HCT116 (cell line): ENCODE measurements around the gene SUN3. TPM values are rescaled to one million over a fixed set of nuclear protein-coding genes. Genes with fewer than 3 reads are reported as not detected.

Experiments
- ATAC-seq: fragments of 200-7000 bp; cut with Tn5 transposase; 2 replicates; pipeline ENCODE4 v1.9.1; 2020; ENCODE audit warnings: mild to moderate bottlenecking, moderate library complexity
- BruUV-seq: library from RNA; stranded (reverse); fragments of 400-500 nt; replicated peaks from 2 replicates; lab custom pipeline; 2021; lab: Mats Ljungman, UMichigan
- CTCF ChIA-PET: fragments of 300-600 bp; sonication (Branson Sonifier 250); formaldehyde crosslinking; loops from one replicate; lab custom pipeline; 2021; ENCODE audit warnings: antibody characterized with exemption; lab: Charles Lee
- POLR2A ChIA-PET: fragments of 300-600, 350-600 bp; sonication (Branson Sonifier 250); formaldehyde crosslinking; loops from one replicate; lab custom pipeline; 2021; ENCODE audit warnings: antibody characterized with exemption; lab: Charles Lee
- RAD21 ChIA-PET, 2 experiments: fragments of 300-600 bp; sonication (Branson Sonifier 250); formaldehyde crosslinking; loops; one replicate each; lab custom pipeline; 2023; ENCODE audit warnings: low total read pairs in 2 of 2; ENCODE audit not compliant: uncharacterized antibody in 2 of 2, unreplicated experiment in 2 of 2, low non-redundant PET in 1 of 2; lab: Charles Lee
- DNase-seq: peaks from one replicate; pipeline ENCODE4 v3.0.0-alpha.2; 2010; ENCODE audit warnings: low read depth, low spot score
- H2AFZ ChIP-seq: fragments of 200-600 bp; shearing (Covaris generic), sonication (generic); 2 replicates; pipeline ENCODE4 v1.6.1; 2017; ENCODE audit warnings: low read depth, mixed run types, mixed read lengths, antibody characterized with exemption, low read length; ENCODE audit not compliant: poor library complexity, severe bottlenecking
- H3K27ac ChIP-seq: 2 replicates; pipeline ENCODE4 v1.5.1; 2012; ENCODE audit warnings: low read depth, low read length
- H3K27me3 ChIP-seq: fragments of 200-600 bp; sonication (generic); 2 replicates; pipeline ENCODE4 v1.6.1; 2016; ENCODE audit warnings: mixed run types, low read length, mixed read lengths; ENCODE audit not compliant: insufficient read depth
- H3K36me3 ChIP-seq, 2 experiments: fragments of 200-500 bp in 1 of 2; fragments of 200-600 bp in 1 of 2; sonication (Bioruptor generic) in 1 of 2; sonication (generic) in 1 of 2; 2 replicates each; pipeline versions ENCODE4 v1.5.1 to v1.6.1; 2014 to 2016; ENCODE audit warnings: low read length in 2 of 2, inconsistent platforms in 1 of 2, mixed read lengths in 1 of 2, mixed run types in 1 of 2; ENCODE audit not compliant: insufficient read depth in 2 of 2, control insufficient read depth in 1 of 2
- H3K4me1 ChIP-seq, 2 experiments: fragments of 200-600 bp in 1 of 2; sonication (generic) in 1 of 2; 2 replicates each; pipeline versions ENCODE4 v1.5.1 to v1.6.1; 2012 to 2017; ENCODE audit warnings: low read length in 2 of 2, inconsistent platforms in 1 of 2, mild to moderate bottlenecking in 1 of 2, mixed read lengths in 1 of 2, mixed run types in 1 of 2, moderate library complexity in 1 of 2; ENCODE audit not compliant: insufficient read depth in 2 of 2, control insufficient read depth in 1 of 2
- H3K4me2 ChIP-seq: fragments of 200-600 bp; sonication (generic); 2 replicates; pipeline ENCODE4 v1.6.1; 2017; ENCODE audit warnings: mixed run types, low read length, mixed read lengths
- H3K4me3 ChIP-seq, 2 experiments: fragments of 200-600 bp in 1 of 2; sonication (generic) in 1 of 2; replicated peaks in 1 of 2; 2 replicates each; pipeline ENCODE4 v1.5.1; 2011 to 2016; ENCODE audit warnings: low read length in 2 of 2, control low read depth in 1 of 2, low read depth in 1 of 2, mild to moderate bottlenecking in 1 of 2, mixed read lengths in 1 of 2, mixed run types in 1 of 2
- H3K79me2 ChIP-seq: fragments of 200-600 bp; sonication (generic); 2 replicates; pipeline ENCODE4 v1.6.1; 2017; ENCODE audit warnings: mild to moderate bottlenecking, mixed run types, low read length, moderate library complexity, mixed read lengths; ENCODE audit not compliant: insufficient read depth
- H3K9ac ChIP-seq: fragments of 200-600 bp; sonication (generic); 2 replicates; pipeline ENCODE4 v1.6.1; 2016; ENCODE audit warnings: low read length, mixed read lengths
- H3K9me2 ChIP-seq: fragments of 200-600 bp; sonication (generic), shearing (Covaris generic); 2 replicates; pipeline ENCODE4 v1.6.1; 2017; ENCODE audit warnings: mixed run types, mild to moderate bottlenecking, moderate library complexity; ENCODE audit not compliant: insufficient read depth
- H3K9me3 ChIP-seq, 2 experiments: fragments of 200-500 bp in 1 of 2; fragments of 200-600 bp in 1 of 2; sonication (Bioruptor generic) in 1 of 2; sonication (generic) in 1 of 2; 2 replicates each; pipeline ENCODE4 v1.6.1; 2014 to 2017; ENCODE audit warnings: low read length in 2 of 2, mixed read lengths in 2 of 2, inconsistent platforms in 1 of 2, low read depth in 1 of 2, mild to moderate bottlenecking in 1 of 2, mixed run types in 1 of 2, moderate library complexity in 1 of 2; ENCODE audit not compliant: control insufficient read depth in 1 of 2, insufficient read depth in 1 of 2
- H4K20me1 ChIP-seq: fragments of 200-600 bp; sonication (generic), shearing (Covaris generic); 2 replicates; pipeline ENCODE4 v1.6.1; 2017; ENCODE audit warnings: mixed run types, mild to moderate bottlenecking, moderate library complexity; ENCODE audit not compliant: insufficient read depth
- CEBPB ChIP-seq: IDR thresholded peaks from 2 replicates; pipeline ENCODE4 v1.6.1; 2012; ENCODE audit warnings: low read depth
- EGR1 ChIP-seq: IDR thresholded peaks from 2 replicates; pipeline ENCODE4 v1.6.1; 2012; ENCODE audit warnings: low read depth
- ELF1 ChIP-seq: IDR thresholded peaks from 2 replicates; pipeline ENCODE4 v1.6.1; 2012; ENCODE audit warnings: low read depth, borderline replicate concordance
- EZH2 ChIP-seq: fragments of 200-600 bp; sonication (generic); IDR thresholded peaks from 2 replicates; pipeline ENCODE4 v1.6.1; 2017; ENCODE audit warnings: antibody characterized with exemption, mixed run types
- FOSL1 ChIP-seq: IDR thresholded peaks from 2 replicates; pipeline ENCODE4 v1.6.1; 2012; ENCODE audit warnings: low read depth
- JUND ChIP-seq: IDR thresholded peaks from 2 replicates; pipeline ENCODE4 v1.6.1; 2012
- POLR2A ChIP-seq: IDR thresholded peaks from 2 replicates; pipeline ENCODE4 v1.7.0; 2011; ENCODE audit warnings: borderline replicate concordance; ENCODE audit not compliant: insufficient read depth, insufficient read length; ENCODE audit errors: extremely low read depth
- POLR2AphosphoS5 ChIP-seq: IDR thresholded peaks from 2 replicates; pipeline ENCODE4 v1.6.1; 2011; ENCODE audit warnings: mild to moderate bottlenecking, low read depth, low read length, moderate library complexity
- SIN3A ChIP-seq: IDR thresholded peaks from 2 replicates; pipeline ENCODE4 v1.6.1; 2012; ENCODE audit warnings: low read depth
- SRF ChIP-seq: IDR thresholded peaks from 2 replicates; pipeline ENCODE4 v1.6.1; 2012; ENCODE audit warnings: low read depth
- TCF7L2 ChIP-seq: IDR thresholded peaks from 2 replicates; pipeline ENCODE4 v1.7.0; 2011; ENCODE audit warnings: borderline replicate concordance, inconsistent platforms; ENCODE audit not compliant: insufficient read depth, insufficient read length; ENCODE audit errors: extremely low read depth
- ZNF274 ChIP-seq: fragments of 200-500 bp; sonication (Bioruptor generic); IDR thresholded peaks from 2 replicates; pipeline ENCODE4 v1.6.1; 2014; ENCODE audit warnings: mild to moderate bottlenecking, low read depth, low read length, inconsistent platforms
- intact Hi-C: fragments of 100-400 bp; cut with micrococcal nuclease; formaldehyde crosslinking; loops from 2 replicates; pipeline ENCODE4 v1.10.0; 2022
- total RNA-seq: library from RNA; stranded (reverse); gene quantifications from one replicate; pipeline ENCODE4 v1.2.1, GENCODE V29; 2021; ENCODE audit not compliant: unreplicated experiment
- TF ChIP-seq, protein P1 (sequence below), 3 experiments: fragments of 200-600 bp in 1 of 3; sonication (generic) in 1 of 3; IDR thresholded peaks in 2 of 3; conservative IDR thresholded peaks in 1 of 3; 2 replicates each; pipeline ENCODE4 v1.5.1; 2012 to 2017; ENCODE audit warnings: low read depth in 2 of 3, low read length in 2 of 3, antibody characterized with exemption in 1 of 3, borderline replicate concordance in 1 of 3, control low read depth in 1 of 3, mild to moderate bottlenecking in 1 of 3, mixed read lengths in 1 of 3, mixed run types in 1 of 3, moderate library complexity in 1 of 3; ENCODE audit not compliant: insufficient read depth in 1 of 3
- TF ChIP-seq, protein P2 (sequence below): IDR thresholded peaks from 2 replicates; pipeline ENCODE4 v1.6.1; 2012; ENCODE audit warnings: low read depth
- TF ChIP-seq, protein P3 (sequence below): IDR thresholded peaks from 2 replicates; pipeline ENCODE4 v1.6.1; 2012
- TF ChIP-seq, protein P4 (sequence below): IDR thresholded peaks from 2 replicates; pipeline ENCODE4 v1.6.1; 2011; ENCODE audit warnings: mild to moderate bottlenecking, low read length, moderate library complexity; ENCODE audit not compliant: insufficient replicate concordance; ENCODE audit errors: extremely low read depth

SUN3 gene
- total RNA-seq, 1 experiment from 2014 or later: 4.5 TPM

DNA sequence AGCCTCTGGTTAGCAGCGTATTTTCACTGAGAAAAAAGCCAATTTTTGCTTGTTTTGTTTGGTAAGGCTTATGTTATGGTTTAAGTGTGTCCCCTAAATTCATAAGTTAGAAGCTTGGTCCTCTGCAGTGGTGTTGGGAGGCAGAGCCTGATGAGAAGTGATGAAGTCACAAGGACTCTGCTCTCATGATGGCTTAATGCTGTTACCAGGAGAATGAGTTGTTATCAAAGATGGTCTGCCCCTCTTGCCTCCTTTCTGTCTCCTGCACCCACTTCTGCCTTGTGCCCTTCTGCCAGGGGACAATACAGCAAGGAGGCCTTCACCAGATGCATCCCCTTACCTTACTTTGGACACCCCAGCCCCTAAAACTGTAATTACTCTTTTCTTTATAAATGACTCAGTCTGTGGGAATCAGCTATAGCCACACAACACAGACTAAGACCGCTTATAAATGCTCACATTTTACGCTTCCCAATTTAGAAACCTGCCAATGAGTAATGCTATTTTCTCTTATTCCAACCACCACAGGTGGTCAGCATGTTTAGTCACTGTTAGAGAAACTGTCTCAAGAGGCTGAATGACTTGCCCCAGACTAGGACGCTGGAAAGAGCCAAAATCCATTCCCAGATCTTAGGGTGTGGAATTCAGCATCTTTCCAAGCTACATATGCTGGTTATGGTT, 74.5 kb downstream of the SUN3 start:
- no peaks in the 10 kb centered on the region for H3K9me3 ChIP-seq
- peaks cover 4 to 7% of the 10 kb centered on the region in 2 experiments; a peak in 1 of 4 replicates for H3K36me3 ChIP-seq
- no peaks in the 10 kb centered on the region for H3K4me1 ChIP-seq
- no peak overlapping the region for H3K9ac ChIP-seq
- no TSS peak for BruUV-seq
- RAD21 ChIA-PET: no interaction called here
- no peak overlapping the region for H3K4me3 ChIP-seq
- CTCF ChIA-PET: no interaction called here
- ATAC-seq: no peak
- intact Hi-C loops: no loop called here
- H2AFZ ChIP-seq: no peak overlapping the region
- no peaks in the 10 kb centered on the region for H3K9me2 ChIP-seq
- peaks cover 5% of the 10 kb centered on the region; the same call in 1 of the 2 replicates for H3K79me2 ChIP-seq
- no peaks in the 10 kb centered on the region for H3K27me3 ChIP-seq
- no peak overlapping the region for H3K4me2 ChIP-seq
- TF ChIP-seq EZH2 (no peak), ELF1 (no peak), CEBPB (no peak), FOSL1 (no peak), POLR2A (no peak), EGR1 (no peak), TCF7L2 (no peak), POLR2AphosphoS5 (no peak), SRF (no peak), SIN3A (no peak), ZNF274 (no peak), JUND (no peak)
- TF ChIP-seq, protein P1, sequence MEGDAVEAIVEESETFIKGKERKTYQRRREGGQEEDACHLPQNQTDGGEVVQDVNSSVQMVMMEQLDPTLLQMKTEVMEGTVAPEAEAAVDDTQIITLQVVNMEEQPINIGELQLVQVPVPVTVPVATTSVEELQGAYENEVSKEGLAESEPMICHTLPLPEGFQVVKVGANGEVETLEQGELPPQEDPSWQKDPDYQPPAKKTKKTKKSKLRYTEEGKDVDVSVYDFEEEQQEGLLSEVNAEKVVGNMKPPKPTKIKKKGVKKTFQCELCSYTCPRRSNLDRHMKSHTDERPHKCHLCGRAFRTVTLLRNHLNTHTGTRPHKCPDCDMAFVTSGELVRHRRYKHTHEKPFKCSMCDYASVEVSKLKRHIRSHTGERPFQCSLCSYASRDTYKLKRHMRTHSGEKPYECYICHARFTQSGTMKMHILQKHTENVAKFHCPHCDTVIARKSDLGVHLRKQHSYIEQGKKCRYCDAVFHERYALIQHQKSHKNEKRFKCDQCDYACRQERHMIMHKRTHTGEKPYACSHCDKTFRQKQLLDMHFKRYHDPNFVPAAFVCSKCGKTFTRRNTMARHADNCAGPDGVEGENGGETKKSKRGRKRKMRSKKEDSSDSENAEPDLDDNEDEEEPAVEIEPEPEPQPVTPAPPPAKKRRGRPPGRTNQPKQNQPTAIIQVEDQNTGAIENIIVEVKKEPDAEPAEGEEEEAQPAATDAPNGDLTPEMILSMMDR (IDR thresholded peaks at IDR 0.05 in 2 of 3, conservative IDR thresholded peaks at IDR 0.05 in 1 of 3; ENCODE audit: borderline replicate concordance in 1 of 3, insufficient read depth in 1 of 3, low read depth in 2 of 3, low read length in 2 of 3): no peak
- TF ChIP-seq, protein P2, sequence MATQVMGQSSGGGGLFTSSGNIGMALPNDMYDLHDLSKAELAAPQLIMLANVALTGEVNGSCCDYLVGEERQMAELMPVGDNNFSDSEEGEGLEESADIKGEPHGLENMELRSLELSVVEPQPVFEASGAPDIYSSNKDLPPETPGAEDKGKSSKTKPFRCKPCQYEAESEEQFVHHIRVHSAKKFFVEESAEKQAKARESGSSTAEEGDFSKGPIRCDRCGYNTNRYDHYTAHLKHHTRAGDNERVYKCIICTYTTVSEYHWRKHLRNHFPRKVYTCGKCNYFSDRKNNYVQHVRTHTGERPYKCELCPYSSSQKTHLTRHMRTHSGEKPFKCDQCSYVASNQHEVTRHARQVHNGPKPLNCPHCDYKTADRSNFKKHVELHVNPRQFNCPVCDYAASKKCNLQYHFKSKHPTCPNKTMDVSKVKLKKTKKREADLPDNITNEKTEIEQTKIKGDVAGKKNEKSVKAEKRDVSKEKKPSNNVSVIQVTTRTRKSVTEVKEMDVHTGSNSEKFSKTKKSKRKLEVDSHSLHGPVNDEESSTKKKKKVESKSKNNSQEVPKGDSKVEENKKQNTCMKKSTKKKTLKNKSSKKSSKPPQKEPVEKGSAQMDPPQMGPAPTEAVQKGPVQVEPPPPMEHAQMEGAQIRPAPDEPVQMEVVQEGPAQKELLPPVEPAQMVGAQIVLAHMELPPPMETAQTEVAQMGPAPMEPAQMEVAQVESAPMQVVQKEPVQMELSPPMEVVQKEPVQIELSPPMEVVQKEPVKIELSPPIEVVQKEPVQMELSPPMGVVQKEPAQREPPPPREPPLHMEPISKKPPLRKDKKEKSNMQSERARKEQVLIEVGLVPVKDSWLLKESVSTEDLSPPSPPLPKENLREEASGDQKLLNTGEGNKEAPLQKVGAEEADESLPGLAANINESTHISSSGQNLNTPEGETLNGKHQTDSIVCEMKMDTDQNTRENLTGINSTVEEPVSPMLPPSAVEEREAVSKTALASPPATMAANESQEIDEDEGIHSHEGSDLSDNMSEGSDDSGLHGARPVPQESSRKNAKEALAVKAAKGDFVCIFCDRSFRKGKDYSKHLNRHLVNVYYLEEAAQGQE: no peak
- TF ChIP-seq, protein P3, sequence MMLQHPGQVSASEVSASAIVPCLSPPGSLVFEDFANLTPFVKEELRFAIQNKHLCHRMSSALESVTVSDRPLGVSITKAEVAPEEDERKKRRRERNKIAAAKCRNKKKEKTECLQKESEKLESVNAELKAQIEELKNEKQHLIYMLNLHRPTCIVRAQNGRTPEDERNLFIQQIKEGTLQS: no peak
- TF ChIP-seq, protein P4, sequence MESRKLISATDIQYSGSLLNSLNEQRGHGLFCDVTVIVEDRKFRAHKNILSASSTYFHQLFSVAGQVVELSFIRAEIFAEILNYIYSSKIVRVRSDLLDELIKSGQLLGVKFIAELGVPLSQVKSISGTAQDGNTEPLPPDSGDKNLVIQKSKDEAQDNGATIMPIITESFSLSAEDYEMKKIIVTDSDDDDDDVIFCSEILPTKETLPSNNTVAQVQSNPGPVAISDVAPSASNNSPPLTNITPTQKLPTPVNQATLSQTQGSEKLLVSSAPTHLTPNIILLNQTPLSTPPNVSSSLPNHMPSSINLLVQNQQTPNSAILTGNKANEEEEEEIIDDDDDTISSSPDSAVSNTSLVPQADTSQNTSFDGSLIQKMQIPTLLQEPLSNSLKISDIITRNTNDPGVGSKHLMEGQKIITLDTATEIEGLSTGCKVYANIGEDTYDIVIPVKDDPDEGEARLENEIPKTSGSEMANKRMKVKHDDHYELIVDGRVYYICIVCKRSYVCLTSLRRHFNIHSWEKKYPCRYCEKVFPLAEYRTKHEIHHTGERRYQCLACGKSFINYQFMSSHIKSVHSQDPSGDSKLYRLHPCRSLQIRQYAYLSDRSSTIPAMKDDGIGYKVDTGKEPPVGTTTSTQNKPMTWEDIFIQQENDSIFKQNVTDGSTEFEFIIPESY: no peak
- no peak overlapping the region for H3K27ac ChIP-seq
- H4K20me1 ChIP-seq: no peaks in the 10 kb centered on the region
- DNase-seq: no peak
- POLR2A ChIA-PET: no interaction called here
